Gastroesophageal sphincter (tissue), 4 donors: ENCODE results near the gene RBM6. TPM values are rescaled to one million over a fixed set of nuclear protein-coding genes. Genes with fewer than 3 reads are reported as not detected.

ENCODE experiments used
- ATAC-seq: fragments of 150-250 bp; one replicate; pipeline ENCODE4 v1.9.1; 2016; ENCODE audit warnings: mild to moderate bottlenecking, moderate library complexity
- H3K27ac ChIP-seq, 4 donors: fragments of 200-600 bp; sonication (generic) in 3 of 4; 1 replicate in 3 of 4; 2 replicates in 1 of 4; pipeline ENCODE4 v1.5.1; 2016 to 2019
- H3K27me3 ChIP-seq: fragments of 200-600 bp; sonication (generic); one replicate; pipeline ENCODE4 v1.5.1; 2019
- H3K36me3 ChIP-seq, 2 donors: fragments of 200-600 bp; sonication (generic); one replicate each; pipeline ENCODE4 v1.5.1; 2019; ENCODE audit warnings: control low read depth in 1 of 2
- H3K4me1 ChIP-seq, 3 donors: fragments of 200-600 bp; sonication (generic); 1 replicate in 2 of 3; 2 replicates in 1 of 3; pipeline ENCODE4 v1.5.1; 2016 to 2019; ENCODE audit warnings: control low read depth in 2 of 3
- H3K4me3 ChIP-seq, 2 donors: fragments of 200-600 bp; sonication (generic); one replicate each; pipeline ENCODE4 v1.5.1; 2019; ENCODE audit warnings: mild to moderate bottlenecking in 1 of 2, moderate library complexity in 1 of 2
- H3K9me3 ChIP-seq, 3 donors: fragments of 200-600 bp; sonication (generic); one replicate each; pipeline ENCODE4 v1.5.1; 2017 to 2019; ENCODE audit warnings: control low read depth in 2 of 3
- EP300 ChIP-seq: sonication (generic); formaldehyde crosslinking; IDR thresholded peaks from one replicate; pipeline ENCODE4 v1.6.1; 2017; ENCODE audit warnings: antibody characterized with exemption, mild to moderate bottlenecking
- POLR2A ChIP-seq, 2 donors: fragments of 450-650 bp; IDR thresholded peaks; one replicate each; pipeline ENCODE4 v1.6.1; 2017; ENCODE audit warnings: antibody characterized with exemption in 2 of 2, mild to moderate bottlenecking in 2 of 2, moderate library complexity in 1 of 2
- POLR2AphosphoS5 ChIP-seq: sonication (generic); formaldehyde crosslinking; IDR thresholded peaks from one replicate; pipeline ENCODE4 v1.6.1; 2017; ENCODE audit warnings: antibody characterized with exemption
- WGBS, 2 donors: methylation state at CpG; one replicate each; pipeline ENCODE4 v1.1.5; 2018; ENCODE audit warnings: low coverage in 1 of 2; 5-methylcytosine and 5-hydroxymethylcytosine counted together
- total RNA-seq, 4 donors: library from RNA; depleted of rRNA; stranded (reverse); fragments of >200 nt; gene quantifications; one replicate each; pipeline ENCODE4 v1.1.0, GENCODE V29; 2016
- TF ChIP-seq, protein P1 (sequence below), 4 experiments: fragments of 200-600 bp in 2 of 4; fragments of 450-650 bp in 2 of 4; sonication (generic) in 1 of 4; IDR thresholded peaks; one replicate each; pipeline ENCODE4 v1.5.1; 2017 to 2019; ENCODE audit warnings: antibody characterized with exemption in 4 of 4, mild to moderate bottlenecking in 2 of 4, moderate library complexity in 2 of 4

The RBM6 gene
- total RNA-seq, 4 donors from 2014 or later: 39.0 to 135 (median 84.2) TPM

DNA sequence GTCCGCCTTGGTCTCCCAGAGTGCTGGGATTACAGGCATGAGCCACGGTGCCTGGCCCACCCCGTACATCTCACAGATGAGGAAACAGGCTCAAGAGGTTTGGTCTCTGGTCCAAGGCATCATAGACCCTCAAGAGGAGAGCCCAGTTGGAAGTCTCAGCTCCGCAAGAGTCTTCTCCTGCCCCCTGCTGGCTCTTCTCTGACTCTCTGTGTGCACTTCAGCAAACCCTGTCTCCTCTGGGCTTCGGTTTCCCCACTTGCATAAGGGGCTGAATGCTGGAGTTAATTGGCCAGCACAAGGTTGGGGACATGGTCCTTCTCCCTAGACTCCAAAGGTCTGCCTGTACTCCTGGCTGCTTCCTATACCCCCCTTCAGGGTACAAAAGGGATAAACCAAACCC is 40.1 kb upstream of the RBM6 start:
- 67 to 83% methylated on average over 1 of the region's 5 CpGs for WGBS, 2 donors
- peaks cover 0 to 50% (median 8%) of the 10 kb centered on the region in 3 donors for H3K4me1 ChIP-seq
- ATAC-seq: no peak
- H3K36me3 ChIP-seq: peaks cover 0 to 35% of the 10 kb centered on the region in 2 donors
- no peak for TF ChIP-seq POLR2AphosphoS5
- TF ChIP-seq EP300: no peak
- TF ChIP-seq POLR2A (IDR thresholded peaks at IDR 0.05): no peak
- TF ChIP-seq, protein P1, sequence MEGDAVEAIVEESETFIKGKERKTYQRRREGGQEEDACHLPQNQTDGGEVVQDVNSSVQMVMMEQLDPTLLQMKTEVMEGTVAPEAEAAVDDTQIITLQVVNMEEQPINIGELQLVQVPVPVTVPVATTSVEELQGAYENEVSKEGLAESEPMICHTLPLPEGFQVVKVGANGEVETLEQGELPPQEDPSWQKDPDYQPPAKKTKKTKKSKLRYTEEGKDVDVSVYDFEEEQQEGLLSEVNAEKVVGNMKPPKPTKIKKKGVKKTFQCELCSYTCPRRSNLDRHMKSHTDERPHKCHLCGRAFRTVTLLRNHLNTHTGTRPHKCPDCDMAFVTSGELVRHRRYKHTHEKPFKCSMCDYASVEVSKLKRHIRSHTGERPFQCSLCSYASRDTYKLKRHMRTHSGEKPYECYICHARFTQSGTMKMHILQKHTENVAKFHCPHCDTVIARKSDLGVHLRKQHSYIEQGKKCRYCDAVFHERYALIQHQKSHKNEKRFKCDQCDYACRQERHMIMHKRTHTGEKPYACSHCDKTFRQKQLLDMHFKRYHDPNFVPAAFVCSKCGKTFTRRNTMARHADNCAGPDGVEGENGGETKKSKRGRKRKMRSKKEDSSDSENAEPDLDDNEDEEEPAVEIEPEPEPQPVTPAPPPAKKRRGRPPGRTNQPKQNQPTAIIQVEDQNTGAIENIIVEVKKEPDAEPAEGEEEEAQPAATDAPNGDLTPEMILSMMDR (IDR thresholded peaks at IDR 0.05): no peak
- H3K4me3 ChIP-seq: no peak overlapping the region
- H3K27me3 ChIP-seq: no peaks in the 10 kb centered on the region
- H3K27ac ChIP-seq: no peak overlapping the region
- H3K9me3 ChIP-seq: no peaks in the 10 kb centered on the region

DNA sequence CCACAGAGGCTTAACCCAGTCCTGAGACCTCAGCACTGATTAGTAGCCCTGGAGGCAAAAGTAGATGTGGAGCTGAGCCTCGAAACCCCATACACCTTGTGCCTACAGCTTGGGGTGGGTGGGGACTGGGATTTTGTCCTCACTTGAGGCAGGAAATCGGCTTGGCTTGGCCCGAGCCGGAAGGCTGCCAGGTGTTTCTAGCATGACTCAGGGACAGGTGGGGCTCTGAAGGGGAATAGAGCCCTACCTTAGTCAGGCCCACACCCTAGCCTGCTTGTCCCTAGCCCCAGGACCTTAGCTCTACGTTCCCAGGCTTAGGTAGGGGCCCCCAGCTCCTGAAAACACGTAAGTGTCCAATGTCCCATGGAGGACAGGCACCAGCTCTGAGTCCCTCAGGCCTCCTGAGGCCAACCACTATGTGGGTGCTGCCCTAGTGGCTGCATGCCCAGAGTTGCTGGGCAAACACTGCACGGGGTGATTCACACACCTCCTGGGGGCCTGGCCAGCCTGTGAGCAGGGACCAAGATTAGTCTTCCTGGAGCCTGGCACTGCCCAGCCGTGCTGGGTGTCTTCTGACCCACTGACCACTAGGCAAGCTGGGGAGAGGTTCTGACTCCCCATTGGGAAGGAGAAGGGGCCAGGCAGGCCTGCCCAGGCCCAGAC is 39.3 kb upstream of the RBM6 start:
- Histone ChIP-seq H3K4me1 (peaks cover 0 to 57% (median 8%) of the 10 kb centered on the region in 3 donors), H3K36me3 (peaks cover 0 to 27% of the 10 kb centered on the region in 2 donors), H3K27ac (peak overlapping the region in 2 of 4 donors; percentile 16 to 25), H3K9me3 (no peaks in the 10 kb centered on the region), H3K27me3 (no peaks in the 10 kb centered on the region), H3K4me3 (no peak overlapping the region)
- no peak for ATAC-seq
- WGBS, 2 donors: no CpG with 5 or more reads among the region's 8 CpGs
- TF ChIP-seq EP300: no peak
- TF ChIP-seq, protein P1 (IDR thresholded peaks at IDR 0.05): no peak
- TF ChIP-seq POLR2A (IDR thresholded peaks at IDR 0.05): no peak
- no peak for TF ChIP-seq POLR2AphosphoS5

DNA sequence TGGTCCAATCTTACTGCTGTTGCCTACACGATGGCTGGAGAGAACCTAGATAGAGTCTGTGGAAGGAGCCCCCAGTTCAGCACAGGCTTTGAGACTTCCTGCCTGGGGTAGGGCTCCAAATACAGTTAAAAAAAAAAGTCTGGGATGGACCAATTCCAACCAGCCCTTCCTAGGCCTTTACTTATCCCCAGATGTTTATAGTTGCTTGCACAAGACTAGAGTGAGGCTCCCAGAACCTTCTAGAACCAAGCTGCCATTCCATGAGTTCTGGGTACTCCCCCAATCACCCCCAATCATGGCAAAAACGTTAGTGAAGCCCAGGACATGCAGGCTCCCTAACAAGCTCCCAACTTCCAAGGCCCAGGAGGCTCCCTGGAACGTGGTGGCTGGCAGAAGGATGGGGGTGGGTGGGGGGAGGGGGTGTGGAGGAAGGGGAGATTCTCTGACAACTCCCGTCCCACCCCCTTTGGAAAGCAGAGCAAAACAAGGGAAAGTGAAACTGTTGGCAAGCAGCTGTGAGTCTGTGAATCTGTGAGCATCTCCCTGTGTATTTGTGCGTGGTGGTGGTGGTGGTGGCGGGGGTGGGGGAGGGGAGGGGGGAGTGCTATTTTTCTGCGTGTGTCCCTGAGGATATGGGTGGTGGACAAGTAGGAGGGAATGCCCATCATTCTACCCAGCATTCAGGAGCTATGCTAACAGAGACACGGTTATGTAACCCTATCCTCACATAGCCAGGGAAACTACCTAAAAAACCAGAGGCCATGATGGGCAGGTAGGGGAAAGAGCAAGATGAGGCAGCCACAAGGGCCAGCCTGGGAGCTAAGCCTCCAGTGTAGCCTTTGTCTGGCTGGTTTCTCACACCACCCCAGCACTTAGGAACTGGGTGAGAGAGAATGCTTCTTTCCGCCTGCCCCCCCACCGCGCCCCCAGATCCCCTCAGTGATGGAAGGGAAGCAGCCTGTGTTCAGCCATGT is 38.3 kb upstream of the RBM6 start:
- H3K9me3 ChIP-seq: no peaks in the 10 kb centered on the region
- no peaks in the 10 kb centered on the region for H3K27me3 ChIP-seq
- peak overlapping the region in 2 of 4 donors; percentile 16 to 25 for H3K27ac ChIP-seq
- 0 to 54% methylated on average over 1 to 5 of the region's 11 CpGs for WGBS, 2 donors
- peaks cover 0 to 67% (median 11%) of the 10 kb centered on the region in 3 donors for H3K4me1 ChIP-seq
- H3K36me3 ChIP-seq: peaks cover 0 to 16% of the 10 kb centered on the region in 2 donors
- no peak for TF ChIP-seq EP300
- no peak for TF ChIP-seq POLR2A (IDR thresholded peaks at IDR 0.05)
- TF ChIP-seq, protein P1 (IDR thresholded peaks at IDR 0.05): no peak
- TF ChIP-seq POLR2AphosphoS5: no peak
- H3K4me3 ChIP-seq: no peak overlapping the region
- ATAC-seq: no peak

DNA sequence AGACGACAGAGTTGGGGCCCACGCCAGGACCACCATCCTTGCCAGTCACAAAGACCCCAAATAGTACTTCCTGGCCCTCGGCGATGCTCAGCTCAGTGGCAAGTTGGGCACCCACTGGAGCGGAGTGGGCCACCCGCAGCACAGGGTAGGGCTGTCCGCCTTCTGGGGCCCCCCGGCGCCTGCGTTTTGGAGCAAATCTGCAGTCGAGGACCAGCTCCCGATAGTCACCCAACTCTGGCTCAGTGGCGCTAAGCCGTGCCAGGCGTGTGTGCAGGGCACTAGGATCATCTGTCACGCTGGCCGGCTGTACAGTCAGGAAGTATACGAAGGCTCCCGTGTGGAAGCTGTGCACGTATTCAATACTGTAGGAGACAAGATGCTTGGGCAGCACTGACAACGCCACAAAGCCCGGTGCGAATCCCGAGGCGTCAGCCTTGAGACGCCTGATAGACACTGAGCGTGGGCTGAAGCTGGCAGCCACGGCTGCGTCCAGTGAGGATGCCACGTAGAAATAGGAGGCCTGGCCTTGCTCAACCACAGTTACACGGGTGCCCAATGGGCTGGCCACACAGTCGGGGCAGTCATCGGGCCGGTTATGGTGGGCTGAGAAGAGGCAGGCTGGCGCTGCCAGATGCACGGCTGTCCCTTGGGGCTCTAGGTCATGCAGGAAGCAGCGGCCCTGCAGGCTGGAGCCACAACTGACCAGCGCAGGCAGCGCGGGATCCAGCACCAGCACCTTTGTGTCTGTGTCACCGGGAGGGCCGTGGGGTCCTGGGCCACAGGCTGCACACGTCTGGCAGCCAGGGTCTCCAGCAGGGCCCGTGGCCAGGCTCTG is 37.2 kb upstream of the RBM6 start:
- WGBS, 2 donors: 87% methylated on average over 9 of the region's 44 CpGs; no CpG with 5 or more reads in 1 of the 2 donors
- Histone ChIP-seq H3K36me3 (peaks cover 0 to 5% of the 10 kb centered on the region in 2 donors), H3K27me3 (no peaks in the 10 kb centered on the region), H3K27ac (peak overlapping the region in 2 of 4 donors; percentile 18 to 75), H3K4me1 (peaks cover 0 to 68% (median 11%) of the 10 kb centered on the region in 3 donors), H3K4me3 (peak overlapping the region in 1 of 2 donors; percentile 52), H3K9me3 (no peaks in the 10 kb centered on the region)
- TF ChIP-seq EP300 (no peak), POLR2AphosphoS5 (no peak), POLR2A (IDR thresholded peaks at IDR 0.05) (no peak)
- TF ChIP-seq, protein P1 (IDR thresholded peaks at IDR 0.05): no peak
- ATAC-seq: no peak
